PC-9 (cell line): ENCODE measurements around the gene RIPK4. TPM values are rescaled to one million over a fixed set of nuclear protein-coding genes. Genes with fewer than 3 reads are reported as not detected.

Experiments
- BruUV-seq: library from RNA; stranded (reverse); fragments of 400-500 nt; replicated peaks from 2 replicates; lab custom pipeline; 2021; lab: Mats Ljungman, UMichigan
- CTCF ChIA-PET: fragments of 300-600 bp; sonication (Branson Sonifier 250); formaldehyde crosslinking; loops from one replicate; lab custom pipeline; 2022; ENCODE audit warnings: antibody characterized with exemption; lab: Charles Lee
- POLR2A ChIA-PET: fragments of 300-600 bp; sonication (Branson Sonifier 250); formaldehyde crosslinking; loops from one replicate; lab custom pipeline; 2022; ENCODE audit warnings: antibody characterized with exemption; ENCODE audit not compliant: unreplicated experiment; lab: Charles Lee
- DNase-seq, 2 experiments: peaks; one replicate each; pipeline versions ENCODE4 v3.0.0 to v3.0.0-alpha.2; 2015 to 2022; ENCODE audit warnings: mixed read lengths in 1 of 2
- H2AFZ ChIP-seq: fragments of 200-600 bp; sonication (generic); 2 replicates; pipeline ENCODE4 v1.8.1; 2017; ENCODE audit warnings: antibody characterized with exemption
- H3F3A ChIP-seq: fragments of 200-600 bp; sonication (generic); 2 replicates; pipeline ENCODE4 v1.8.1; 2017; ENCODE audit warnings: antibody characterized with exemption, mild to moderate bottlenecking, low read depth; ENCODE audit not compliant: insufficient read depth
- H3K27ac ChIP-seq: fragments of 200-600 bp; sonication (generic); 2 replicates; pipeline ENCODE4 v1.6.1; 2016; ENCODE audit warnings: mixed run types
- H3K27me3 ChIP-seq: fragments of 200-600 bp; sonication (generic); 2 replicates; pipeline ENCODE4 v1.6.1; 2016; ENCODE audit warnings: low read depth, mixed run types; ENCODE audit not compliant: insufficient read depth
- H3K36me3 ChIP-seq: fragments of 200-600 bp; sonication (generic); 2 replicates; pipeline ENCODE4 v1.6.1; 2016; ENCODE audit warnings: low read depth, mixed run types
- H3K4me1 ChIP-seq: fragments of 200-600 bp; sonication (generic); replicated peaks from 2 replicates; pipeline ENCODE4 v1.6.1; 2016; ENCODE audit warnings: mixed run types; ENCODE audit not compliant: insufficient read depth
- H3K4me2 ChIP-seq: fragments of 200-600 bp; sonication (generic); 2 replicates; pipeline ENCODE4 v1.6.1; 2017; ENCODE audit warnings: mixed run types
- H3K4me3 ChIP-seq: fragments of 200-600 bp; sonication (generic); 2 replicates; pipeline ENCODE4 v1.6.1; 2016; ENCODE audit warnings: mixed run types
- H3K79me2 ChIP-seq: fragments of 200-600 bp; sonication (generic); 2 replicates; pipeline ENCODE4 v1.6.1; 2017; ENCODE audit warnings: low read depth, mixed run types
- H3K9me2 ChIP-seq: fragments of 200-600 bp; sonication (generic); 2 replicates; pipeline ENCODE4 v1.8.1; 2017; ENCODE audit warnings: mild to moderate bottlenecking; ENCODE audit not compliant: insufficient read depth
- H3K9me3 ChIP-seq: fragments of 200-600 bp; sonication (generic); 2 replicates; pipeline ENCODE4 v1.8.1; 2016; ENCODE audit warnings: low read depth; ENCODE audit not compliant: insufficient read depth
- H4K20me1 ChIP-seq: fragments of 200-600 bp; sonication (generic); 2 replicates; pipeline ENCODE4 v1.8.1; 2017; ENCODE audit not compliant: insufficient read depth
- EZH2 ChIP-seq: fragments of 200-600 bp; sonication (generic); IDR thresholded peaks from 2 replicates; pipeline ENCODE4 v1.8.0; 2017; ENCODE audit warnings: antibody characterized with exemption, low read depth
- intact Hi-C: fragments of 100-400 bp; cut with micrococcal nuclease; formaldehyde crosslinking; loops from one replicate; pipeline ENCODE4 v1.10.0; 2022; ENCODE audit not compliant: unreplicated experiment
- total RNA-seq: library from RNA; stranded (reverse); gene quantifications from 2 replicates; pipeline ENCODE4 v1.2.3, GENCODE V29; 2021
- TF ChIP-seq, protein P1 (sequence below): fragments of 200-600 bp; sonication (generic); conservative IDR thresholded peaks from 2 replicates; pipeline ENCODE4 v1.6.1; 2017; ENCODE audit warnings: mixed run types, antibody characterized with exemption, mild to moderate bottlenecking, moderate library complexity

Gene RIPK4
- total RNA-seq, 1 experiment from 2014 or later = 30.1 TPM

DNA sequence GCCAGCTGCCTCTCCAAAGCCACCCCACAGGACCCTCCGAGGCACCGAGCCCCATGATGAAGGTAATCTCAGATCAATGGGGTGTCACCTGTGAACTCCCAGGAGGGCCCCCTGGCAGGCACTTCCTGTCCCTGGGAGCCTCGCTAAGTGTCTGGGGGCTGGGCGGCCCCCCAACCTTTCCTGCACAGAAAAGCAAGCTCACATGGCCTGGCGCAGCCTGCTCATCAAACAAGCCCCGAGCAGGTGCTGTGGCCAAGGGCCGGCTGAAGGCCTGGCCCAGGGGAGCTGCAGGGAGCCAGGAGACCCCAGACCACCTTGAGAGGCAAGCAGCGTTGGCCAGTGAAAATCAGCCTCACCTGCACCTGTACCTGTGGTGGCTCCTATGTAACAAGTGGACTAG lies 2.9 kb downstream of the RIPK4 start:
- POLR2A ChIA-PET = interaction anchor here (0.5 to 0.6 kb wide), 3 partner anchors 36 to 123 kb away, joined by 3 to 4 read pairs (median 4); no protein-coding TSS in a partner anchor
- peak overlapping the region; percentile 99 for H3K27ac ChIP-seq
- no peak overlapping the region for H2AFZ ChIP-seq
- H4K20me1 ChIP-seq = peaks cover 72% of the 10 kb centered on the region
- no peak for DNase-seq
- peaks cover 21% of the 10 kb centered on the region for H3K4me1 ChIP-seq
- H3K79me2 ChIP-seq = peaks cover 93% of the 10 kb centered on the region
- peaks cover 47% of the 10 kb centered on the region for H3K36me3 ChIP-seq
- no peaks in the 10 kb centered on the region for H3K27me3 ChIP-seq
- H3F3A ChIP-seq = peaks cover 77% of the 10 kb centered on the region
- no peaks in the 10 kb centered on the region for H3K9me3 ChIP-seq
- peak overlapping the region; percentile 100 for H3K4me3 ChIP-seq
- no peaks in the 10 kb centered on the region for H3K9me2 ChIP-seq
- CTCF ChIA-PET = no interaction called here
- intact Hi-C loops = no loop called here
- peak overlapping the region; percentile 96 for H3K4me2 ChIP-seq
- TF ChIP-seq, protein P1, sequence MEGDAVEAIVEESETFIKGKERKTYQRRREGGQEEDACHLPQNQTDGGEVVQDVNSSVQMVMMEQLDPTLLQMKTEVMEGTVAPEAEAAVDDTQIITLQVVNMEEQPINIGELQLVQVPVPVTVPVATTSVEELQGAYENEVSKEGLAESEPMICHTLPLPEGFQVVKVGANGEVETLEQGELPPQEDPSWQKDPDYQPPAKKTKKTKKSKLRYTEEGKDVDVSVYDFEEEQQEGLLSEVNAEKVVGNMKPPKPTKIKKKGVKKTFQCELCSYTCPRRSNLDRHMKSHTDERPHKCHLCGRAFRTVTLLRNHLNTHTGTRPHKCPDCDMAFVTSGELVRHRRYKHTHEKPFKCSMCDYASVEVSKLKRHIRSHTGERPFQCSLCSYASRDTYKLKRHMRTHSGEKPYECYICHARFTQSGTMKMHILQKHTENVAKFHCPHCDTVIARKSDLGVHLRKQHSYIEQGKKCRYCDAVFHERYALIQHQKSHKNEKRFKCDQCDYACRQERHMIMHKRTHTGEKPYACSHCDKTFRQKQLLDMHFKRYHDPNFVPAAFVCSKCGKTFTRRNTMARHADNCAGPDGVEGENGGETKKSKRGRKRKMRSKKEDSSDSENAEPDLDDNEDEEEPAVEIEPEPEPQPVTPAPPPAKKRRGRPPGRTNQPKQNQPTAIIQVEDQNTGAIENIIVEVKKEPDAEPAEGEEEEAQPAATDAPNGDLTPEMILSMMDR = no peak
- no peak for TF ChIP-seq EZH2
- BruUV-seq = no TSS peak

DNA sequence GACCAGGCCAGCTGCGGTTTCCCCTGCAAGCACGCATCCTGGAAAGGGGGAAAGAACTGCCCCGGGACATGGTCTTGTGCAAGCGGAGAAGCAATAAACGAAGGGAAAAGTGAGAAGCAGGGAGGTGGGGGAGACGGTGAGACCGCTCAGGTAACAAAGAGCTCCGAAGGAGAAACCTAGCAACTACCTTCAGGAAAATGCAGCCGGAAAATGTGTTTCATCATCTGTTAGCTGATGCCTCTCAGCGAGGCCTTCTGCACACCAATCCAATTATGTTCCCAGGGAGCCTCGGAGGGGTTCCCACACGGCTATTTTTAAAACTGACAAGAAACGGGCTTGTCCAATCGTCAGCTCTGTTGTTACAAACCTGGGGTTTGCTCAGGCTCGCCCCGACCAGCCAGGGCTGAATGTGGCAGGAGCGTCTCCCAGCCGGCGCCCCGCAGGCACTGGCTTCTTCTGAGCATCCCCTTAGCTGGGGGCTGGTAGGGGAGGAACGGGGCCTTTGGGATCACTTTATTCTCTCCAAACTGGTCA lies 3.4 kb downstream of the RIPK4 start:
- TF ChIP-seq, protein P1 = no peak
- no peak for TF ChIP-seq EZH2
- no peaks in the 10 kb centered on the region for H3K9me2 ChIP-seq
- DNase-seq = peak; percentile 46 to 68
- ChIA-PET POLR2A (interaction anchor here (0.7 kb wide), 1 partner anchor 748 kb away, joined by 3 read pairs; no protein-coding TSS in a partner anchor), CTCF (interaction anchor here (0.6 kb wide), 1 partner anchor 151 kb away, joined by 3 read pairs; no protein-coding TSS in a partner anchor)
- H3K4me1 ChIP-seq = peaks cover 26% of the 10 kb centered on the region
- H2AFZ ChIP-seq = no peak overlapping the region
- H3K27ac ChIP-seq = peak overlapping the region; percentile 99
- H3F3A ChIP-seq = peaks cover 78% of the 10 kb centered on the region
- H3K4me3 ChIP-seq = peak overlapping the region; percentile 100
- H3K9me3 ChIP-seq = no peaks in the 10 kb centered on the region
- intact Hi-C loops = no loop called here
- H4K20me1 ChIP-seq = peaks cover 76% of the 10 kb centered on the region
- H3K36me3 ChIP-seq = peaks cover 51% of the 10 kb centered on the region
- peaks cover 98% of the 10 kb centered on the region for H3K79me2 ChIP-seq
- no peaks in the 10 kb centered on the region for H3K27me3 ChIP-seq
- no TSS peak for BruUV-seq
- H3K4me2 ChIP-seq = peak overlapping the region; percentile 96

DNA sequence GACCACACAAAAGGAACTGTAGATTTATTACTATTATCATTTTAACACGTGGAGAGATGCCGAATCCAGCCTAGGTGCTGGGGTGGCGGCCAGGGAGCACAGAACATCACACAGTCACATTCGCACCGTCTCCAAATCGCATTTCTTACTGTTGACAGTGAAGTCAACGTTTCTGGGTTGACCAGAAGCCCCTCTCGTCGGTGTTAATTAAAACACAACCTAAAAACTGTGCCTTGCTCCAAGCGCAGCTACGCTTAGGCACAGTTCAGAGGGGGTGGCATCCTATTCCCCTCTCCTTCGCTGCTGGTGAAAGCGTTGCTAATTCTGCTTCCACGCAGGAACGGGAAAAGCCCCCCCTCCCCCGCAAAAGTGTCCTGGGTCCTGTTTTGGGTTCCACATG lies 4.1 kb downstream of the RIPK4 start:
- Histone ChIP-seq H3K4me1 (peaks cover 32% of the 10 kb centered on the region), H3F3A (peaks cover 78% of the 10 kb centered on the region), H3K27me3 (no peaks in the 10 kb centered on the region), H3K4me2 (peak overlapping the region; percentile 96), H4K20me1 (peaks cover 80% of the 10 kb centered on the region), H3K9me2 (no peaks in the 10 kb centered on the region), H3K27ac (peak overlapping the region; percentile 99), H3K79me2 (peaks cover 97% of the 10 kb centered on the region), H3K36me3 (peaks cover 55% of the 10 kb centered on the region), H3K4me3 (peak overlapping the region; percentile 100), H2AFZ (no peak overlapping the region), H3K9me3 (no peaks in the 10 kb centered on the region)
- intact Hi-C loops = no loop called here
- DNase-seq = no peak
- BruUV-seq = no TSS peak
- CTCF ChIA-PET = interaction anchor here (0.6 kb wide), 1 partner anchor 150 kb away, joined by 3 read pairs; no protein-coding TSS in a partner anchor
- TF ChIP-seq, protein P1 = no peak
- no peak for TF ChIP-seq EZH2
- POLR2A ChIA-PET = no interaction called here
